GM15510 (cell line): ENCODE results near the gene NR4A2.

Experiments used
- POLR2A ChIP-seq: IDR thresholded peaks from 3 replicates; pipeline ENCODE4 v1.6.1; 2011; ENCODE audit warnings: borderline replicate concordance; ENCODE audit not compliant: insufficient read length; ENCODE audit errors: extremely low read depth

Gene NR4A2

GRCh38 chr2:156319811-156320485 lies 12.6 kb downstream of the NR4A2 start:
- no peak for TF ChIP-seq POLR2A

GRCh38 chr2:156317631-156318030 lies 14.9 kb downstream of the NR4A2 start:
- TF ChIP-seq POLR2A: no peak

GRCh38 chr2:156311976-156312375 lies 20.5 kb downstream of the NR4A2 start:
- TF ChIP-seq POLR2A: no peak

- TF ChIP-seq POLR2A: no peak
Measured at GRCh38 chr2:156310773-156311172, 21.7 kb downstream of the NR4A2 start.

- TF ChIP-seq POLR2A: no peak
Measured at GRCh38 chr2:156309917-156310316, 22.6 kb downstream of the NR4A2 start.

- TF ChIP-seq POLR2A: no peak
Measured at GRCh38 chr2:156309167-156309566, 23.4 kb downstream of the NR4A2 start.

GRCh38 chr2:156306821-156307220 lies 25.7 kb downstream of the NR4A2 start:
- no peak for TF ChIP-seq POLR2A

GRCh38 chr2:156305121-156305520 lies 27.4 kb downstream of the NR4A2 start:
- TF ChIP-seq POLR2A: no peak

GRCh38 chr2:156300337-156300736 lies 32.2 kb downstream of the NR4A2 start:
- TF ChIP-seq POLR2A: no peak

GRCh38 chr2:156294945-156295580 lies 37.5 kb downstream of the NR4A2 start:
- TF ChIP-seq POLR2A: no peak

GRCh38 chr2:156279446-156280150 lies 52.9 kb downstream of the NR4A2 start:
- no peak for TF ChIP-seq POLR2A
